HG03103 (cell line): Measurements from ENCODE around the gene RNF187.
A peak's percentile ranks its signal among the peaks of the same experiment; 100 is the strongest.
"Not testable (repeated sequence)": the region's sequence is repeated elsewhere in the genome, so short reads cannot be mapped to it uniquely, and the experiment has no call there.

Experiments
- ATAC-seq: cut with Tn5 transposase; IDR thresholded peaks from one replicate; pipeline ENCODE4 v1.9.1; 2021; ENCODE audit warnings: low read depth; ENCODE audit not compliant: unreplicated experiment

RNF187 gene

GRCh38 chr1:228483789-228484188 is 3.4 kb upstream of the RNF187 start:
- ATAC-seq, result no peak

- peak; percentile 42 for ATAC-seq
These were observed 416 bp upstream of the RNF187 start for GRCh38 chr1:228486596-228487335.

GRCh38 chr1:228488125-228488817 is 1.1 kb downstream of the RNF187 start:
- ATAC-seq, result no peak

- ATAC-seq, result no peak
These were observed 1.9 kb downstream of the RNF187 start for GRCh38 chr1:228488818-228489674.

GRCh38 chr1:228490120-228491078 is 3.2 kb downstream of the RNF187 start:
- ATAC-seq, result no peak

GRCh38 chr1:228493141-228494043 is 6.2 kb downstream of the RNF187 start:
- ATAC-seq, result no peak

GRCh38 chr1:228494044-228494353 is 6.8 kb downstream of the RNF187 start:
- ATAC-seq, result no peak

GRCh38 chr1:228494391-228494790 is 7.2 kb downstream of the RNF187 start:
- no peak for ATAC-seq

GRCh38 chr1:228494970-228495853 is 8.0 kb downstream of the RNF187 start:
- ATAC-seq, result no peak

- ATAC-seq, result no peak
These were observed 8.9 kb downstream of the RNF187 start for GRCh38 chr1:228496084-228496483.

GRCh38 chr1:228496494-228496893 is 9.3 kb downstream of the RNF187 start:
- no peak for ATAC-seq

- ATAC-seq, result no peak
These were observed 10.0 kb downstream of the RNF187 start for GRCh38 chr1:228497206-228497605.

- no peak for ATAC-seq
These were observed 10.6 kb downstream of the RNF187 start for GRCh38 chr1:228497817-228498216.

- ATAC-seq, result no peak
These were observed 13.1 kb downstream of the RNF187 start for GRCh38 chr1:228500143-228500734.

GRCh38 chr1:228500901-228501871 is 14.0 kb downstream of the RNF187 start:
- peak; percentile 86 for ATAC-seq

GRCh38 chr1:228502522-228502921 is 15.3 kb downstream of the RNF187 start:
- no peak for ATAC-seq

GRCh38 chr1:228505944-228506343 is 18.8 kb downstream of the RNF187 start:
- not testable (repeated sequence) for ATAC-seq
